ENCODE data around the gene DDR1.

- TF ChIP-seq CTCF (IDR thresholded peaks at IDR 0.05) (no peak), POLR2A (IDR thresholded peaks at IDR 0.05) (no peak), POLR2AphosphoS5 (IDR thresholded peaks at IDR 0.05) (no peak)
Observed at GRCh38 chr6:30939473-30939872, 55.2 kb downstream of the DDR1 start.
